ENCODE results near the gene KCTD16. TPM values are rescaled to one million over a fixed set of nuclear protein-coding genes. Genes with fewer than 3 reads are reported as not detected.

KCTD16 gene
- total RNA-seq: 1 to 10 TPM; 2.7 to 3.3 TPM
- polyA plus RNA-seq: under 1 TPM in 1 of 2 donors, not detected in 1; 0.13 TPM
- long read RNA-seq, donor 1, partial matches to known transcripts: 0 of 5 reads
- long read RNA-seq, donor 1, other reads (novel, unspliced or antisense): 5 of 5 reads
- long read RNA-seq, donor 2: 0 reads

GRCh38 chr5:144170276-144171024, at the start of gene KCTD16, which contains the start of gene YIPF5:
KCTD16 (plus strand) TSS chr5:144170873.
YIPF5 (minus strand) TSS chr5:144170659; CDS start chr5:144169955, 704 bp downstream.
- peaks cover 0 to 5% of the 10 kb centered on the region in 2 donors for H3K4me1 ChIP-seq (ENCODE audit: control insufficient read depth in 1 of 2, insufficient read depth in 2 of 2, low read length in 2 of 2)
- H3K9me3 ChIP-seq (ENCODE audit: control insufficient read depth, low read length): no peaks in the 10 kb centered on the region
- 0 to 1% methylated on average over 39 of the region's 39 CpGs for WGBS, 2 donors
- H3K27ac ChIP-seq (ENCODE audit: low read depth in 1 of 2, low read length in 2 of 2): peak within 1 kb of the TSS in 1 of 2 donors; percentile 35
- DNase-seq (peak; percentile 97 to 98), ATAC-seq (ENCODE audit: low FRiP score) (peak; percentile 98)
- intact Hi-C loops (cut with DNase I): no loop called here
- H3K27me3 ChIP-seq (ENCODE audit: control insufficient read depth in 1 of 2, insufficient read depth in 2 of 2, low read length in 1 of 2): no peaks in the 10 kb centered on the region
- H3K4me3 ChIP-seq (ENCODE audit: low read length in 2 of 2): peak within 1 kb of the TSS; percentile 65 to 90
- no peaks in the 10 kb centered on the region for H3K36me3 ChIP-seq (ENCODE audit: control insufficient read depth in 1 of 2, insufficient read depth in 2 of 2, low read length in 1 of 2)

DNA sequence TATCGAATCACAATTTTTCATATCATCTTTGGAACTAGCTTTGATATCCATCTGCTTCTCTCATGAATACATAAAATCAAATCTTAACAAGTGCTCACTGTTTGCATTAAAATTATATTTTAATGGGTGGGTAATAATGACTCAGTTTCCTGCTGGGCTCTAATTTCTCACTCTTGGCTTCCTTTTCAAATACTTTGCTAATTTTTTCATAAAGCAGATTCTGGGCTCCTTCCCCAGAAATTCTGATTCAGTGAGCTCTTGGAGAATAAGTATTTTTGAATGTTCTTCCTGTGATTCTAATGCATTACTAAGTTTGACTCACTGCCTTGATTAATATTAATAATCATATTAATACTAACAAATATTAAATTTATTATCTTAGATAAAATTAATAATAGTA, 49.1 kb upstream of the KCTD16 start:
- no peaks in the 10 kb centered on the region for H3K27me3 ChIP-seq (ENCODE audit: control insufficient read depth in 1 of 2, insufficient read depth in 2 of 2, low read length in 1 of 2)
- ATAC-seq (ENCODE audit: low FRiP score): no peak
- H3K9me3 ChIP-seq (ENCODE audit: control insufficient read depth, low read length): peaks cover 2% of the 10 kb centered on the region
- intact Hi-C loops (cut with DNase I): no loop called here
- no peak for DNase-seq
- no peak overlapping the region for H3K27ac ChIP-seq (ENCODE audit: low read depth in 1 of 2, low read length in 2 of 2)
- no peaks in the 10 kb centered on the region for H3K36me3 ChIP-seq (ENCODE audit: control insufficient read depth in 1 of 2, insufficient read depth in 2 of 2, low read length in 1 of 2)
- H3K4me3 ChIP-seq (ENCODE audit: low read length in 2 of 2): no peak overlapping the region
- 72 to 73% methylated on average over 1 of the region's 1 CpG for WGBS, 2 donors
- no peaks in the 10 kb centered on the region for H3K4me1 ChIP-seq (ENCODE audit: control insufficient read depth in 1 of 2, insufficient read depth in 2 of 2, low read length in 2 of 2)

DNA sequence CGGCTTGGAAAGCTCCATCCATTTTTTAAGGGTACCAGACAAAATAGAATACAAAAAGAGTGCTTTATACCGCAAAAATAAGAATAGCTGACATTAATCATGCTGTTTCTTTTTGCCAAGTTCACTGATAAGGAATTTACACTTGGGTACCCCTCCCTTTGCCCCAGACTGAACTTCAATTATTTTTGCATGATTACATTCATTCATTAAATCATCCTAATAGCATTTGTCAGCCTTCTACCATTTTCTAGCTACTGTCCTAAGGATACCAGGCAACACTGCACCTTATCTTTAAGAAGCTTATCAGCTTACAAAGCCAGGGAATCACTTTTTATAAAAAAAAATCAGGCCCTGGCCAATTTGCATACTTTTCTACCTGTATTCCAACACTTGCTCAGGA, 48.6 kb upstream of the KCTD16 start:
- no peak for ATAC-seq (ENCODE audit: low FRiP score)
- H3K27ac ChIP-seq (ENCODE audit: low read depth in 1 of 2, low read length in 2 of 2): no peak overlapping the region
- no peaks in the 10 kb centered on the region for H3K4me1 ChIP-seq (ENCODE audit: control insufficient read depth in 1 of 2, insufficient read depth in 2 of 2, low read length in 2 of 2)
- no peaks in the 10 kb centered on the region for H3K36me3 ChIP-seq (ENCODE audit: control insufficient read depth in 1 of 2, insufficient read depth in 2 of 2, low read length in 1 of 2)
- no peaks in the 10 kb centered on the region for H3K27me3 ChIP-seq (ENCODE audit: control insufficient read depth in 1 of 2, insufficient read depth in 2 of 2, low read length in 1 of 2)
- WGBS, 2 donors: 8 to 11% methylated on average over 2 of the region's 2 CpGs
- peaks cover 2% of the 10 kb centered on the region for H3K9me3 ChIP-seq (ENCODE audit: control insufficient read depth, low read length)
- DNase-seq: no peak
- no peak overlapping the region for H3K4me3 ChIP-seq (ENCODE audit: low read length in 2 of 2)
- intact Hi-C loops (cut with DNase I): no loop called here

GRCh38 chr5:144122641-144123040, 48.0 kb upstream of the KCTD16 start:
- H3K4me1 ChIP-seq (ENCODE audit: control insufficient read depth in 1 of 2, insufficient read depth in 2 of 2, low read length in 2 of 2): no peaks in the 10 kb centered on the region
- intact Hi-C loops (cut with DNase I): no loop called here

GRCh38 chr5:144125163-144125726, 45.4 kb upstream of the KCTD16 start:
- intact Hi-C loops (cut with DNase I): no loop called here
- H3K27me3 ChIP-seq (ENCODE audit: control insufficient read depth in 1 of 2, insufficient read depth in 2 of 2, low read length in 1 of 2): no peaks in the 10 kb centered on the region
- no peak overlapping the region for H3K4me3 ChIP-seq (ENCODE audit: low read length in 2 of 2)
- no peaks in the 10 kb centered on the region for H3K36me3 ChIP-seq (ENCODE audit: control insufficient read depth in 1 of 2, insufficient read depth in 2 of 2, low read length in 1 of 2)
- 61 to 62% methylated on average over 4 of the region's 4 CpGs for WGBS, 2 donors
- H3K9me3 ChIP-seq (ENCODE audit: control insufficient read depth, low read length): no peaks in the 10 kb centered on the region
- no peaks in the 10 kb centered on the region for H3K4me1 ChIP-seq (ENCODE audit: control insufficient read depth in 1 of 2, insufficient read depth in 2 of 2, low read length in 2 of 2)
- ATAC-seq (ENCODE audit: low FRiP score) (no peak), DNase-seq (no peak)
- H3K27ac ChIP-seq (ENCODE audit: low read depth in 1 of 2, low read length in 2 of 2): no peak overlapping the region

More at GRCh38 chr5:144122641-144123040, 48.0 kb upstream of the KCTD16 start:
- H3K36me3 ChIP-seq (ENCODE audit: control insufficient read depth in 1 of 2, insufficient read depth in 2 of 2, low read length in 1 of 2): no peaks in the 10 kb centered on the region
- H3K27ac ChIP-seq (ENCODE audit: low read depth in 1 of 2, low read length in 2 of 2): no peak overlapping the region
- H3K4me3 ChIP-seq (ENCODE audit: low read length in 2 of 2): no peak overlapping the region
- WGBS, 2 donors: 68 to 72% methylated on average over 3 of the region's 3 CpGs
- H3K27me3 ChIP-seq (ENCODE audit: control insufficient read depth in 1 of 2, insufficient read depth in 2 of 2, low read length in 1 of 2): no peaks in the 10 kb centered on the region
- DNase-seq (no peak), ATAC-seq (ENCODE audit: low FRiP score) (no peak)
- H3K9me3 ChIP-seq (ENCODE audit: control insufficient read depth, low read length): peaks cover 2% of the 10 kb centered on the region

- Histone ChIP-seq H3K4me1 (ENCODE audit: control insufficient read depth in 1 of 2, insufficient read depth in 2 of 2, low read length in 2 of 2) (no peaks in the 10 kb centered on the region), H3K36me3 (ENCODE audit: control insufficient read depth in 1 of 2, insufficient read depth in 2 of 2, low read length in 1 of 2) (no peaks in the 10 kb centered on the region), H3K9me3 (ENCODE audit: control insufficient read depth, low read length) (no peaks in the 10 kb centered on the region), H3K4me3 (ENCODE audit: low read length in 2 of 2) (no peak overlapping the region), H3K27ac (ENCODE audit: low read depth in 1 of 2, low read length in 2 of 2) (no peak overlapping the region), H3K27me3 (ENCODE audit: control insufficient read depth in 1 of 2, insufficient read depth in 2 of 2, low read length in 1 of 2) (no peaks in the 10 kb centered on the region)
- DNase-seq (no peak), ATAC-seq (ENCODE audit: low FRiP score) (no peak)
- intact Hi-C loops (cut with DNase I): no loop called here
- WGBS, 2 donors: 94 to 98% methylated on average over 4 of the region's 4 CpGs
These were observed 44.0 kb upstream of the KCTD16 start for GRCh38 chr5:144126707-144127106.

- ATAC-seq (ENCODE audit: low FRiP score): no peak
- Histone ChIP-seq H3K9me3 (ENCODE audit: control insufficient read depth, low read length) (peaks cover 2% of the 10 kb centered on the region), H3K4me3 (ENCODE audit: low read length in 2 of 2) (no peak overlapping the region), H3K27ac (ENCODE audit: low read depth in 1 of 2, low read length in 2 of 2) (no peak overlapping the region), H3K36me3 (ENCODE audit: control insufficient read depth in 1 of 2, insufficient read depth in 2 of 2, low read length in 1 of 2) (no peaks in the 10 kb centered on the region), H3K4me1 (ENCODE audit: control insufficient read depth in 1 of 2, insufficient read depth in 2 of 2, low read length in 2 of 2) (no peaks in the 10 kb centered on the region), H3K27me3 (ENCODE audit: control insufficient read depth in 1 of 2, insufficient read depth in 2 of 2, low read length in 1 of 2) (no peaks in the 10 kb centered on the region)
- 91 to 95% methylated on average over 4 of the region's 4 CpGs for WGBS, 2 donors
- DNase-seq: no peak
- intact Hi-C loops (cut with DNase I): no loop called here
These were observed 41.8 kb upstream of the KCTD16 start for GRCh38 chr5:144128844-144129243.

- DNase-seq: no peak
- intact Hi-C loops (cut with DNase I): no loop called here
- ATAC-seq (ENCODE audit: low FRiP score): no peak
- no peaks in the 10 kb centered on the region for H3K4me1 ChIP-seq (ENCODE audit: control insufficient read depth in 1 of 2, insufficient read depth in 2 of 2, low read length in 2 of 2)
- 84 to 88% methylated on average over 4 of the region's 4 CpGs for WGBS, 2 donors
- peaks cover 4% of the 10 kb centered on the region for H3K9me3 ChIP-seq (ENCODE audit: control insufficient read depth, low read length)
- no peak overlapping the region for H3K27ac ChIP-seq (ENCODE audit: low read depth in 1 of 2, low read length in 2 of 2)
- H3K27me3 ChIP-seq (ENCODE audit: control insufficient read depth in 1 of 2, insufficient read depth in 2 of 2, low read length in 1 of 2): no peaks in the 10 kb centered on the region
- H3K36me3 ChIP-seq (ENCODE audit: control insufficient read depth in 1 of 2, insufficient read depth in 2 of 2, low read length in 1 of 2): no peaks in the 10 kb centered on the region
- no peak overlapping the region for H3K4me3 ChIP-seq (ENCODE audit: low read length in 2 of 2)
These were observed 40.4 kb upstream of the KCTD16 start for GRCh38 chr5:144130306-144130705.

GRCh38 chr5:144131261-144131660, 39.4 kb upstream of the KCTD16 start:
- H3K4me1 ChIP-seq (ENCODE audit: control insufficient read depth in 1 of 2, insufficient read depth in 2 of 2, low read length in 2 of 2): no peaks in the 10 kb centered on the region
- DNase-seq (no peak), ATAC-seq (ENCODE audit: low FRiP score) (no peak)
- no peak overlapping the region for H3K4me3 ChIP-seq (ENCODE audit: low read length in 2 of 2)
- peaks cover 4% of the 10 kb centered on the region for H3K9me3 ChIP-seq (ENCODE audit: control insufficient read depth, low read length)
- H3K27me3 ChIP-seq (ENCODE audit: control insufficient read depth in 1 of 2, insufficient read depth in 2 of 2, low read length in 1 of 2): no peaks in the 10 kb centered on the region
- no peaks in the 10 kb centered on the region for H3K36me3 ChIP-seq (ENCODE audit: control insufficient read depth in 1 of 2, insufficient read depth in 2 of 2, low read length in 1 of 2)
- no peak overlapping the region for H3K27ac ChIP-seq (ENCODE audit: low read depth in 1 of 2, low read length in 2 of 2)
- 90% methylated on average over 4 of the region's 4 CpGs for WGBS, 2 donors
- intact Hi-C loops (cut with DNase I): no loop called here
